Retinal pigment epithelial cell (primary cell): ENCODE measurements around the gene POLDIP2.

Source experiments
- DNase-seq: peaks from one replicate; pipeline ENCODE4 v3.0.0-alpha.2; 2010; ENCODE audit warnings: low read depth
- H3K4me3 ChIP-seq: 2 replicates; pipeline ENCODE4 v1.5.1; 2011; ENCODE audit warnings: mild to moderate bottlenecking, low read length, control low read depth, moderate library complexity
- CTCF ChIP-seq: conservative IDR thresholded peaks from 2 replicates; pipeline ENCODE4 v1.5.1; 2011; ENCODE audit warnings: low read depth, low read length, control low read depth, inconsistent platforms

POLDIP2 gene

GRCh38 chr17:28395968-28396367, 38.6 kb upstream of the POLDIP2 start:
- TF ChIP-seq CTCF = no peak
- H3K4me3 ChIP-seq = no peak overlapping the region

GRCh38 chr17:28395426-28395825, 38.1 kb upstream of the POLDIP2 start:
- H3K4me3 ChIP-seq = no peak overlapping the region
- no peak for DNase-seq
- TF ChIP-seq CTCF = no peak

More at GRCh38 chr17:28395968-28396367, 38.6 kb upstream of the POLDIP2 start:
- no peak for DNase-seq

DNA sequence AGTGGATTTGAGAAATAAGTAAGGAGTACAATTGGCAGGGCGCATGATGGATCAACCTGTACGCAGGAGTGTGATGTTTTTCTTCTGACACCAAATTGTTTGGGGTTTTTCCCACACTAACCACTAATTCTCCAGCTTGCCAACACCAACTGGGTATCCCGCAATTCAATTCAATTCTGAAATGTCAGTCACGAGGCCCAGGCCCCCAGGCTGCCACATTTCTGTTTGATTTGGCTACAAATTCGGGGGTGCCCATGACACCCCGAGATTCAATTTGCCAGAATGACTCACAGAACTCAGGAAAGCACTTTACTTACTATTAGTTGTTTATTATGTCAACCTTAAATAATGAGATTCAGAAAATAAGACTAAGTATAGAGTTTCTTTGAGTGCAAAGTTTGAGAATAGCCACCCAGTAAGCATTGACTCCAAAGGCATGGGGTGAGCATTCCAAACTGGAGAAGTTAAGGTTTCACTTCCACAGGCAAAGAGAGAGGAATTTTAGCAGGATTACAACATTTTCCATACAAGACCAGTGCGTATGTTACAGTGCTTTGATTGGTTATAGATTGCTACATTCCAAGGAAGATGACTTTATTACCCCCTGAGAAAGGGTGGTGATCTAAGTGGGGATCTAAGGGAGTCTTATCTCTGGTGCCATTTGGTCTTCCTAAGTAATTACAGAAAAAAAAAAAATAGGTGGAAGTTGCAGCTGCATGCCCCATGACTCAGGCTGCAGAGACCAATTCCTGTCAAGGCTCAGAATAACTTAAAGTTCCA, 37.2 kb upstream of the POLDIP2 start:
- no peak overlapping the region for H3K4me3 ChIP-seq
- TF ChIP-seq CTCF = no peak
- no peak for DNase-seq

- DNase-seq = no peak
- no peak for TF ChIP-seq CTCF
- H3K4me3 ChIP-seq = no peak overlapping the region
These were observed 35.2 kb upstream of the POLDIP2 start for GRCh38 chr17:28392491-28392890.

GRCh38 chr17:28391401-28391800, 34.1 kb upstream of the POLDIP2 start:
- no peak for TF ChIP-seq CTCF
- DNase-seq = no peak
- H3K4me3 ChIP-seq = no peak overlapping the region

DNA sequence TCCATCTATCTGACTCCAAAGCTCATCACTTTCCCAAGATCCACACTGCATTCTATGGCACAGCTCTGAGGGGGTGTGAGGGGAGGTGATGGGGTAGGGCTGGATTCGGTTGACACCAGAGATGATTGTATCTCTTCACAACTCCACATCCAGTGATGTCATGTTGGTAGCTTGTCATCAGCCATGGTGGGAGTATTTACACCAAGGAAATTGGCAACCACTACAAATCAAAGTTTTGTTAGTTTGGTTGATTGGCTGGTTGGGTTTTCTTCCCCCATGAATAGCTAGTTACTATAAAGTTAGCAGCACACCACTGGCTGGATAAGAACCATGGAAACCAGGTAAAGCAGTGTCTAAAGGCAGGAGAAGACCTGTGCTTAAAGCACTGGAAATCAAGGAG, 33.7 kb upstream of the POLDIP2 start:
- H3K4me3 ChIP-seq = no peak overlapping the region
- no peak for TF ChIP-seq CTCF
- no peak for DNase-seq

- no peak overlapping the region for H3K4me3 ChIP-seq
- TF ChIP-seq CTCF = no peak
- no peak for DNase-seq
These were observed 33.2 kb upstream of the POLDIP2 start for GRCh38 chr17:28390563-28390962.
